GM18505 (cell line): ENCODE data around the gene CCDC7.
"Not testable (repeated sequence)": the region's sequence is repeated elsewhere in the genome, so short reads cannot be mapped to it uniquely, and the experiment has no call there.

Source experiments
- ATAC-seq: cut with Tn5 transposase; IDR thresholded peaks from one replicate; pipeline ENCODE4 v1.9.1; 2021; ENCODE audit not compliant: unreplicated experiment
- POLR2A ChIP-seq: IDR thresholded peaks from 4 replicates; pipeline ENCODE4 v1.6.1; 2011; ENCODE audit warnings: borderline replicate concordance; ENCODE audit not compliant: insufficient read depth, insufficient read length; ENCODE audit errors: extremely low read depth

Gene CCDC7

DNA sequence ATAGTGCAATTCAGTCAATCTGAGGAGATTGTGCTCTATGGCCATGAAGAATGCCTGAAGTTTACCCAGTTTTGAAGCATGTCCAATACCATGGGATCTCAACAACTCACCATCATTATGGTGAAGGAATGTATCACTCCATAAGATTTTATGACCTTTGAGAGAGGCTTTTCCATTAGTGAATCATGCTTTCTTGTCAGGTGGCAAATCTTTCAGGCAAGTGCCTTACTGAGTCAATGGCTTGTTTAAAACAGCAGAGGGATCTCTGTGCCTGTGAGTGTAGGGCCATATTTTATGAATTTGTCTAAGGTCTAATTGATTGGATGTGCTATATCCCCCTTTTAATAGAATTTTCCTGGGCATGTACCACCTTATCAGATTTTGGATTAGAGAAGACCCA is 131.5 kb downstream of the CCDC7 start:
- no peak for TF ChIP-seq POLR2A
- ATAC-seq: no peak

DNA sequence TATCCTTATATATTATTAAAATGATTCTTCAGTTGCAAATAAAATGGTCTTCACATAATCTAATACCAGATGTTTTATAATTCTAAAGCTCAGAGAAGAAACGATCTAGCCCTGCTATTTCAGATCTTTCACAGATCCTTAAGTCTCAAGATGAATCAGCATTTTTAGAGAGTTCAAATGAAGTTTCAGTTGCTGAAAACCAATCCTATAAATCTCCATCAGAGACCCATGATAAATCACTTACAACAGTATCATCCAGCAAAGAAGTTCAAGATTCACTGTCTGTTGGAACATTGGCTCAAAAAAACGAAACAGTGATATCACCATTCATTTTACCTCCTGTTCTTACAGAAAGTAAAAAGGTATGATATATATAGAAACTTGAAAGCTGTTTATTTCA is 137.0 kb downstream of the CCDC7 start:
- TF ChIP-seq POLR2A: no peak
- ATAC-seq: no peak

DNA sequence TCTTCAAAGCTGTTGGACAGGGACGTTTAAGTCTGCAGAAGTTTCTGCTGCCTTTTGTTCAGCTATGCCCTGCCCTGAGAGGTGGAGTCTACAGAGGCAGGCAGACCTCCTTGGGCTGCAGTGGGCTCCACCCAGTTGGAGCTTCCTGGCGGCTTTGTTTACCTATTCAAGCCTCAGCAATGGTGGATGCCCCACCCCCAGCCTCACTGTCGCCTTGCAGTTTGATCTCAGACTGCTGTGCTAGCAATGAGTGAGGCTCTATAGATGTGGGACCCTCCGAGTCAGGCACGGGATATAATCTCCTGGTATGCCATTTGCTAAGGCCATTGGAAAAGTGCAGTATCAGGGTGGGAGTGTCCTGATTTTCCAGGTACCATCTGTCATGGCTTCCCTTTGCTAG is 152.1 kb downstream of the CCDC7 start:
- not testable (repeated sequence) for ATAC-seq

GRCh38 chr10:32600317-32600716 is 154.4 kb downstream of the CCDC7 start:
- TF ChIP-seq POLR2A: no peak
- ATAC-seq: no peak

- not testable (repeated sequence) for ATAC-seq
Measured at GRCh38 chr10:32601562-32601961, 155.6 kb downstream of the CCDC7 start.

GRCh38 chr10:32605787-32606186 is 159.8 kb downstream of the CCDC7 start:
- no peak for ATAC-seq
- no peak for TF ChIP-seq POLR2A

- not testable (repeated sequence) for ATAC-seq
Measured at GRCh38 chr10:32610543-32610942, 164.6 kb downstream of the CCDC7 start.

GRCh38 chr10:32616438-32616837 is 170.5 kb downstream of the CCDC7 start:
- no peak for TF ChIP-seq POLR2A
- ATAC-seq: no peak

- ATAC-seq: no peak
- no peak for TF ChIP-seq POLR2A
Measured at GRCh38 chr10:32618482-32618881, 172.5 kb downstream of the CCDC7 start.

DNA sequence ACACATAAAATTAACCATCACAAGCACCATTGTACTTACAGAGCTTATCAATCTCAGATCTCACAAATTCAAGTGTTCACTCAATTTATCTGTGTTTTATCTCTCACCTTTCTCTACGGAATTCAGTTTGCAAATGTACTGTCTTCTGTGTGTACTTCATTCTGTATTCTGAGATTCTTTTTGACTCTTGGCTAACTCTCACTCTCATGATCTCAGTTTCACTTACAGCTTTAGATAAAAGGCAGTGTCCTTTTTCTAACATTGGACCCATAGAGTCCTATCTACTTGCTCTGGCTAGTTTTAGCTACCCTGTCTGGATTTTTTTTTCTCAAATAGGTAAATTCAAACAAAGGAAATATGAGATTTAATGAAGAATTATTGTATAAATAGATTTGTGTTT is 176.0 kb downstream of the CCDC7 start:
- TF ChIP-seq POLR2A: no peak
- no peak for ATAC-seq

DNA sequence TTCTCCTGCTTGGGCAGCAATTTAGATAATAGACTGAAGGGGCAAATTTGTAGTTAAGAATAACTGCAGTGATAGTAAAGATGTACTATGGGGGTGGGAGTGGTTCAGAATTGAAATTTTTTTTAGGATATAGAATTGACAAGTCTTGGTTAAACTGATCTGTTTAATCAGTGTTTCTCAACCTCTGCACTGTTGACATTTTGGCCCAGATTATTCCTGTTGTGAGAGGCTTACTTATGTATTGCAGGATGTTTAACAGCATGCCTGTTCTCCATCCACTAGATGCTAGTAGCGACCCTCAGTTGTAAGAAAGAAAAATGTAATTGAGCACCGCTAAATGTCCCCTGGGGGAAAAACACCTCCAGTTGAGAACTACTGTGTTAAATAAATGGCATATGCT is 176.5 kb downstream of the CCDC7 start:
- no peak for ATAC-seq
- TF ChIP-seq POLR2A: no peak

- no peak for ATAC-seq
- TF ChIP-seq POLR2A: no peak
Measured at GRCh38 chr10:32627183-32627582, 181.2 kb downstream of the CCDC7 start.

DNA sequence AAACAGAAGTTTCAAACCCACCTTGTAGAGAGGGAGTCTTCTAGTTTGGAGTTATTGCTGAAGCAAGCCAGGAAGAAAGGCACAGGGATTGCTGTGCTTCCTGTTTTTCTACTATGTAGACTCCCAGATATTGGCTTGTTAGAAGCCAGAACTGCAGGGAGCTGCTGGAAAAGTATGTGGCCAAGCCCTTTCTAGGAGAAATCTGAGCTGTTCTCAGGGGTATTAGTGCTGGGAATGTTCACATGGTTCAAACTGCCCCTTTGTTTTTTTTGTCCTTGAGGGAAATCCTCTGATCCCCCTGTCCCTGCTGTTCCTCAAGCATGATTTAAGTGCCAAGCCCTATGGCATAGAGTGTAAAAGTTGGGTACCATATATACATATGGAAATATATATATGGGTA is 184.0 kb downstream of the CCDC7 start:
- ATAC-seq: no peak
- no peak for TF ChIP-seq POLR2A

GRCh38 chr10:32646535-32646934 is 200.6 kb downstream of the CCDC7 start:
- no peak for TF ChIP-seq POLR2A
- no peak for ATAC-seq

GRCh38 chr10:32650246-32650655 is 204.3 kb downstream of the CCDC7 start:
- TF ChIP-seq POLR2A: no peak
- no peak for ATAC-seq

DNA sequence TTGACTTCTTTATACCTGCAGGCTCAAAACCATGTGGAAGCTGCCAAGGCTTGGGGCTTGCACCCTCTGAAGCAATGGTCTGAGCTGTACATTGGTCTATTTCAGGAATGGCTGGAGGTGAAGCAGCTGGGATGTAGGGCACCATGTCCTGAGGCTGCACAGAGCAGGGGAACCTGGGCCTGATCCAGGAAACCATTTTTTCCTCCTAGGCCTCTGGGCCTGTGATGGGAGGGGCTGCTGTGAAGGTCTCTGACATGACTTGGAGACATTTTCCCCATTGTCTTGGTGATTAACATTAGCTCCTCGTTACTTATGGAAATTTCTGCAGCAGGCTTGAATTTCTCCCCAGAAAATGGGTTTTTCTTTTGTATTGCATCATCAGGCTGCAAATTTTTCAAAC is 211.5 kb downstream of the CCDC7 start:
- not testable (repeated sequence) for ATAC-seq
